Measurements from ENCODE around the gene EFEMP1.

DNA sequence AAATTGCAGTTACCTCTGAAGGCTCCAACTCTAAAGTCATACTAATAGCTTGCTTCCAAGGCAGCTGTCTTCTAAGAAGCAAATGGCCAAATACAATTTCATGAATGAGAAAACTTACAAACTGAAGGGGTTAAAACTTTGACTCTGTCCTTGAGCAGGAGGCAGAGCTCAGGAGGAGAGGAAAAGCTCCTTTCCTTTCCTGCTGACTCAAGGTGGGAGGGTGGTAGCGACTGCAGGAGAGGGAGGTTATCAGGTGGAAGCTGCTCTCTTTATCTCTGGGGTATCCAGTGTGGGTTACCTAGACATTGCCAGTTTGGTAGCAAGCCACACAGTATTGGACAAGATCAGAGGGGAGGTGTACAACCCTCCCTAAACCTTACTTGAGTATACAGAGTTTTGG is 2.7 kb upstream of the EFEMP1 start:
- TF ChIP-seq, protein P1, sequence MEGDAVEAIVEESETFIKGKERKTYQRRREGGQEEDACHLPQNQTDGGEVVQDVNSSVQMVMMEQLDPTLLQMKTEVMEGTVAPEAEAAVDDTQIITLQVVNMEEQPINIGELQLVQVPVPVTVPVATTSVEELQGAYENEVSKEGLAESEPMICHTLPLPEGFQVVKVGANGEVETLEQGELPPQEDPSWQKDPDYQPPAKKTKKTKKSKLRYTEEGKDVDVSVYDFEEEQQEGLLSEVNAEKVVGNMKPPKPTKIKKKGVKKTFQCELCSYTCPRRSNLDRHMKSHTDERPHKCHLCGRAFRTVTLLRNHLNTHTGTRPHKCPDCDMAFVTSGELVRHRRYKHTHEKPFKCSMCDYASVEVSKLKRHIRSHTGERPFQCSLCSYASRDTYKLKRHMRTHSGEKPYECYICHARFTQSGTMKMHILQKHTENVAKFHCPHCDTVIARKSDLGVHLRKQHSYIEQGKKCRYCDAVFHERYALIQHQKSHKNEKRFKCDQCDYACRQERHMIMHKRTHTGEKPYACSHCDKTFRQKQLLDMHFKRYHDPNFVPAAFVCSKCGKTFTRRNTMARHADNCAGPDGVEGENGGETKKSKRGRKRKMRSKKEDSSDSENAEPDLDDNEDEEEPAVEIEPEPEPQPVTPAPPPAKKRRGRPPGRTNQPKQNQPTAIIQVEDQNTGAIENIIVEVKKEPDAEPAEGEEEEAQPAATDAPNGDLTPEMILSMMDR (IDR thresholded peaks at IDR 0.05) = no peak
- no peak for TF ChIP-seq POLR2A (IDR thresholded peaks at IDR 0.05)

All from heart left ventricle (tissue), 13 donors.